T47D (cell line): ENCODE measurements around the gene SWAP70.
A peak's percentile ranks its signal among the peaks of the same experiment; 100 is the strongest.
"Not testable (repeated sequence)": the region's sequence is repeated elsewhere in the genome, so short reads cannot be mapped to it uniquely, and the experiment has no call there.

ENCODE experiments used
- DNase-seq, 2 experiments: peaks; one replicate each; pipeline versions ENCODE4 v3.0.0 to v3.0.0-alpha.2; 2011 to 2012; ENCODE audit warnings: low read depth in 1 of 2, low spot score in 1 of 2
- JUND ChIP-seq: IDR thresholded peaks from 2 replicates; pipeline ENCODE4 v1.6.1; 2012; ENCODE audit warnings: low read depth
- in situ Hi-C: cut with HindIII; loops from 2 replicates; pipeline ENCODE4 v1.10.0; 2016; ENCODE audit warnings: low sequenced_read_pairs, low pct_unique_long_range_greater_than_20kb

SWAP70 gene

DNA sequence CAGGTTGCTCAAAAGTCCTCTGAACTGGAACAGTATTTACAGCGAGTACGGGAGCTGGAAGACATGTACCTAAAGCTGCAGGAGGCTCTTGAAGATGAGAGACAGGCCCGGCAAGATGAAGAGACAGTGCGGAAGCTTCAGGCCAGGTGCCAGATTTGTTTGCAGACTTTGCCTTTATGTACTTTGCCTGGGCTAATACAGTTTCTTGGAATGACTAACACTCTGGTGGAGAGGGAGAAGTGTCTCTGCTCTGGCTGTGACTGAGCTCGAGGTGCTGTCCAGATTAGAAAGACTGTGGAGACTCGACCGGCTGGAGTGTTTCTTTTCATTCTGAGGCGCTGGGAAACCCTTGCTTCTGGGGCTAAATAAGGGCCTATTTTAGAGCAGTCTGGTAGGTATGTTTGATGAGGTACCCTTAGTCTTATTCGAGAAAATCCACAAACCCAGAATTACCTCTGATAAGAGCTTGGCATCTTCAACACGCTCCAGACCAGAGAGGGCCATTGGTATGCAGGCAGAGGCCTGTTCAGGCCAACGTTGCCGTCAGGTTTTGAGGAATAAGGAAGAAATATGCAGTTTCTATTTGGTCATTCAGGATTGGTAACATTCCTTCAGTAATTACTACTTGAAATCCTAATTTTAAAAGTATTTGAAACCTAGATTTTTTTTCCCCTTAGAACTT is 76.5 kb downstream of the SWAP70 start:
- in situ Hi-C loops = loop anchor here (25.0 kb wide), 1 partner anchor 153 kb away; no protein-coding TSS in a partner anchor
- peak in 1 of 2 experiments; percentile 72 for DNase-seq
- TF ChIP-seq JUND = no peak

DNA sequence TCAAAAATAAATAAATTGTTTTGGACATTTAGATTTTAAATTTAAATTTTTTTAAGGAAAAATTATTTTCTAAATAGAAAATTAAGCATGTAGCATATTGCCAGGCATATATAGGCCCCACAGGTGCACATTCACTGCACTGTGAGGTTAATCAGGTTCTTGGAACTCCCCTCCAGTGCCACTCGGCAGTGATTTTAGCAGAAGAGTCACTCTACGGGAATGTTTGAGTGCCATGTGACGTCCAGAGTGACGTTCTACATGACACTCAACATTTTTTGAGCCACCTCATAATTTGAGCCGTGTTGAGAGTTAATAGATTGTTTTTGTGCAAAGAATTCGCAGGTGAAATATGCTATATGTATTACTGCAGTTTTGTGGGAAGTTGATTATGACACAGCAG is 77.4 kb downstream of the SWAP70 start:
- in situ Hi-C loops = loop anchor here (25.0 kb wide), 1 partner anchor 154 kb away; no protein-coding TSS in a partner anchor

DNA sequence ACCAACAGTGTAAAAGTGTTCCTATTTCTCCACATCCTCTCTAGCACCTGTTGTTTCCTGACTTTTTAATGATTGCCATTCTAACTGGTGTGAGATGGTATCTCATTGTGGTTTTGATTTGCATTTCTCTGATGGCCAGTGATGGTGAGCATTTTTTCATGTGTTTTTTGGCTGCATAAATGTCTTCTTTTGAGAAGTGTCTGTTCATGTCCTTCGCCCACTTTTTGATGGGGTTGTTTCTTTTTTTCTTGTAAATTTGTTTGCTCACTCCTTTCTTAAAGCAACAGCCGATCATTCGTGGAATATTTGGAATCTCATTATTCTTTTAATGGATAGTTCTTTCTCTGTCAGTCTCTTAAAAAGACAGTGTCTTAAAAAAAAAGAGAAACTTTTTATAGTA is 79.6 kb downstream of the SWAP70 start:
- in situ Hi-C loops = loop anchor here (25.0 kb wide), 1 partner anchor 156 kb away; no protein-coding TSS in a partner anchor
- DNase-seq = not testable (repeated sequence)

More for the DNA sequence above, 77.4 kb downstream of the SWAP70 start:
- no peak for TF ChIP-seq JUND
- DNase-seq = no peak

DNA sequence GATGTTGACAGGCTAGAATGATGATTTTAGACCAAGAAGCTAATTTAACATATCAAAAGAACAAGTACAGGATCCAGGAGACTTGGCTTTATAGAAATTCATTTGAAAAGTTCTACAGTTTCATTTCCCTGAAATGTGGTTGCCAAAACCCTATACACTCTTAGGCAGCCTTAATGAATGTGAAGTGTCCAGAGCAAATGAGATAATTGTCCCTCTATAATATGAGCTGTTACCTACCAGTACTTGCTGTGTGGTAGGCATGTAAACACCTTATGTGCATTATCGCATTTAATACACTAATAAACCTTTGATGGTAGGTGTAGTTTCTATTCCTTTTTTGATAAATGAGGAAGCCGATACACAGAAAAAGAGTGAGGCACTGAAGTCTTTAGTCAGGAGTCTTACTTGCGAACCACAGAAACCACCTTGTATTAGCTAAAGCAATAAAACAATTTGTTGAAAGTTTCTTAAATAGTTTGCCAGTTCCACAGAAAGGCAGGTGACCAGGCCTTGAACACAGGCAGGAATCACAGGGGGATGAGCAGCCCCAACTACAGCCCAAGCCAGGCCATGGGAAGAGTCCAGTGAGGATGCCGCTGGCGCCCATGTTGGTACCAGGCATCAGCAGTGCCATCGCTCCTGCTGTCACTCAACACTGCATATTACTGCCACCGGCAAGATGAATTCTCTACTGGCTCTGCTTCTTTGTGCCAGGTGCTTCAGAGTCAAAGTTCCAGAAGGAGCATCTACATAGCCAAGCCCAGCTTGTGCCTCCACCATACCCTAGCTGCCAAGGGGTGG is 81.7 kb downstream of the SWAP70 start:
- in situ Hi-C loops = loop anchor here (25.0 kb wide), 1 partner anchor 158 kb away; no protein-coding TSS in a partner anchor
- no peak for DNase-seq
- no peak for TF ChIP-seq JUND

DNA sequence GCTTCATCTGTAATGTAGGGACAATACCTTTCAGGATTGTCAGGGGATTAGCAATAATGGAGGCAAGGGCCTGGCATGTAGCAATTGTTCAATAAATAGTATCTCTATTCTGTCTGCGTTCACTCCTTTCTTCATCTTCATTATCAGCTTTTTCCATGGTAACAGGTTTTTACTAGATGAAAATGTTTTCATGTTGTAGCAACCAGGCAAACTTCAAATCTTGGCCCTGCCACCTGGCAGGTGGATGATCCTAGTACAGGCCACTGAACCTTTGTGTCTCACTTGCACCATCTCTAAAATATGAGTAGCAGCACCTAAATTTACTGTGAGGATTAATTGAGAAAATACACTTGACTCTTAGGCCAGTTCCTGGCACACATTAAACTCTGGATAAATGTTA is 83.4 kb downstream of the SWAP70 start:
- no peak for DNase-seq
- in situ Hi-C loops = loop anchor here (25.0 kb wide), 1 partner anchor 160 kb away; no protein-coding TSS in a partner anchor
- TF ChIP-seq JUND = no peak

DNA sequence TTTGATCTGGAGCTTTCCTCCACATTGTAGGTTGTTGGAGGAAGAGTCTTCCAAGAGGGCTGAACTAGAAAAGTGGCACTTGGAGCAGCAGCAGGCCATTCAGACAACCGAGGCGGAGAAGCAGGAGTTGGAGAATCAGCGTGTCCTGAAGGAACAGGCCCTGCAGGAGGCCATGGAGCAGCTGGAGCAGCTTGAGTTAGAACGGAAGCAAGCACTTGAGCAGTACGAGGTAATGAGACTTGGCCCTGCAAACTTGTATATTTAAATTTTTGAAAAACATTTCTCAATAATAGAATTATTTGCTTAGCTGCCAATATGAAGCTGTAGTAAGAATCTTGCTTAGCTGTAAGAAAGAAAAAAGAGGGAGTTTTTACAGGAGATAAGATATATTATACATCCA is 84.0 kb downstream of the SWAP70 start:
- DNase-seq = no peak
- in situ Hi-C loops = loop anchor here (25.0 kb wide), 1 partner anchor 161 kb away; no protein-coding TSS in a partner anchor
- TF ChIP-seq JUND = no peak

DNA sequence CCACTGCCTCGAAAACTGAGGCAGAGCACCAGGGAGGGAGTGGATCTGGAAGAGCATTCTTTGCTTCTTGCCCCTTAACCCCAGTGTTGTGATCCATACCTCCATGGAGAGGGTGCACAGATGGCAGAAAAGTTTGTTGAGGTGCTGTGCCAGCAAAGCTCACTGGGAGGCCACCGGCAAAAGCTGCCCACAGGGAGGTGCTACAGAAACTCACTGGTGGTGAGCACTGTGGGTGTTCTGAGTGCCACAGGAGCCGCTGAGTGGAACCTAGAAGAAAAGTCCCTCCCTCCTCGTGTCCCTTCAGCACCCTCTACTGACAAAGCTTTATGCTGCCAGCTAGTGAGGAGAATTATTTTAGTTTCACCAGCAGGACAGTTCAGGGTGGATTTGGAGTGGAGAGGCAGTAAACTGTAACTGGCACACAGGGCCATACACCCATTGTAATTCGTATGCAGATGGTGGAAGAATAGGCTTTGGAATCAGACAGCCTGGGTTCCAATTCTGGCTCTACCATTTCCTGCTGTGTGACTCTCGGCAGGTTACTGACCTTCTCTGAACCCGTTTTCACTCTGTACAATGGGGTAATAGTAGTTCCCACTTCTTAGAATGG is 84.6 kb downstream of the SWAP70 start:
- DNase-seq = peak; percentile 44 to 90

DNA sequence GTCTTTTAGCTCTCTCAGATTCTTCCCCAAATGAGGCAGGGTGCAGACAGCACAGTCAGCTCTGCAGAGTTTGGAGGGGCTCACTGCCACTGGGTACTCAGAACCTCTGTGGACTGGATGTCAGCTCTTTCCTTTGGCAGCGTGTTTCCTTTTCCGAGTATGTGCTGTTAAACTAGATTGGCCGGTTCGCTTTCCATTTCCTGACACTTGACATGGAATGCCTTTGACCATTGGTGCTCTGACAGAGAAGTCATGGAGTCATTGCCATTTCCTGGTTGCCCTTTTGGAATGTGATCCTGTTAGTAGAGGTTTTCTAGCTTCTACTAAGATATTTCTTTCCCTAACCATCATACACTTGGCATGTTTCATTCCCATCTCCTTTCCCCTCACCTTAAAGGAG is 86.7 kb downstream of the SWAP70 start:
- in situ Hi-C loops = no loop called here
- DNase-seq = peak in 1 of 2 experiments; percentile 89
- no peak for TF ChIP-seq JUND

More for the DNA sequence above, 84.6 kb downstream of the SWAP70 start:
- TF ChIP-seq JUND = no peak
- in situ Hi-C loops = loop anchor here (25.0 kb wide), 1 partner anchor 161 kb away; no protein-coding TSS in a partner anchor

DNA sequence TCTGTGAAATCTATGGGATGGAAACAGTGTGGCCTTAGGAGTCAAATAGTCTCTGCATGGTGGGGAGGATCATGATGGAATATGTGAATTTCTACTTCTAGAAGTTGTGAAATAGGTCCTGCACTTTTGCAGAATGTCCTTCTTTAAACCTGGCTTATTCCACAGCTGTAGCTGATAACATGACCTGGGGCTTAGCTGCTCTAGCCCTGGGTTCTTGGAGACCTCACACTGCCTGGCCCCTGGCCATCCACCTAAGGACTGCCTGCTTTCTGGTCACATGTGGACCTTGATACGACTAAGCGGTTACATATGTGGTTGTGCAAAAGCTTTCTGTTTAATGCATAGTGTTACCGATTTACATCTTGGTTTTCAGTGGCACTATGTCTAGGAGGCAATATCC is 88.2 kb downstream of the SWAP70 start:
- TF ChIP-seq JUND = no peak
- no peak for DNase-seq
- in situ Hi-C loops = no loop called here

DNA sequence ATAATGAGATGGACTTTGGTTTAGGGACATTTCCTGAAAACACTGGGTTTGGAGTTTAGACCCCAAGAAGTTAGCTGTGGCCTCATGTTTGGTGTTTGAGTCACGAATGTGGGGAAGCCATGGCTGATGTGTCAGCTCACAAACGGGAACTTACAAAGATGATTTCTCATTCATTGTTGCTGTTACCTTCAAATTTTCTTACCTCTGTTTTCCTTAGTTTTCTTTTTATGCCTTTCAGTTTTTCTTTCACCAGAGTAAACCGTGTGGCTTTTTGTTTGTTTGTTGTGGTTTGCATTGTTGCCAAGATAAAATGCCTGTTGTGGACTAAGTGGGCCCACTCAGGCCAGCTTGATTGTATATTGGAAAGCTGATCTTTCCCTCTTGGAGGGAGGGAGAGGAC is 89.1 kb downstream of the SWAP70 start:
- no peak for DNase-seq
- in situ Hi-C loops = no loop called here
- no peak for TF ChIP-seq JUND

DNA sequence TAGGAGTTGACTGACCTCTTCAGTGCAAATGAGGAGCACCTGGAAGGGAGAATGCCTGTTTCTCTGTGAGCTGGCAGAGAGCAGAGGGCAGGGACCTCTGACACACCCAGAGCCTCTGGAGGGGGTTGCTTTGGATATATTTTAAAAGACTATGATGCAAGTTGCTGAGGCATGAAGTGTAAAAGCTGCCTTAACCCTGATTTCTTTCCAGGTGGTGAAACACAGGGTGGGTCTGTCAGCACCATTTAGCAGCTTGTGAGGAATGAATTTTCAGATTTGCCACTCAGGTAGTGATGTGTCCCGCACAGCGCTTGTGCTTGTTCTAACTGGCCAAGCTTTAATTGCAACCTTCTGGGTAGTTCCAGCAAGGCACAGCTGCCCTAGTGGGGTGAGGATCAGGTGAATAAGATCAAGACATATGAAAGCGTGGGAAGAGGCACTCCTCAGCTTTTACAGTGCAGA is 90.2 kb downstream of the SWAP70 start:
- DNase-seq = no peak
- in situ Hi-C loops = no loop called here
- TF ChIP-seq JUND = no peak

DNA sequence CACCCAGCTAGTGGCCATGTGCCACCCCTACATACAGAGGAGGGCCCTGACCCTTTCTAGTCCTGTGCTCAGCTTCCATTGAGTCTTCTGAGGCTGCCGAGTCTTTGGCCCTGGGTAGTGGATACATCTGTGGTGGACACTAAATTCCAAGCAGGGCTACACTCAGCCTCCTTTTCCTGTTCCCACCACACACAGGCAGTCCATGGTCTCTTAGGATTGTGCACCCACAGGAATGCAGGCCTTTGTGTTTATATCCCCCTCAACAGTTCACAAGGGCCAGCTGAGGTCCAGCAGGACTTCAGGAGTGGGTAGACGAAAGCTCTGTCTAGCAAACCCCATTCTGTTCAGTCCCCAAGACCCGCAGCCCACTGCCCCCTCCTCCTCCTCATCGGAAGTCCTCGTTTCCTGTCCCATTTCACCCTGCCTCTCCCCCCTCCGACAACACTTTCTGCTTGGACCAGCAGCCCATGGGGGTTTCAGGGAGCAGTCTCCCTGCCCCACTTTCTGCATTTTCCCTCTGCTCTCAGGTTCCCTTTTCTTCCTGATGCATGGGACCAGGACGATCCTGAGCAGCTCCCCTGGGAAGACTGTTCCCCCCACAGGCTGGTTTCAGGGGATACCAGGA is 91.8 kb downstream of the SWAP70 start:
- in situ Hi-C loops = no loop called here
- TF ChIP-seq JUND = no peak
- no peak for DNase-seq

DNA sequence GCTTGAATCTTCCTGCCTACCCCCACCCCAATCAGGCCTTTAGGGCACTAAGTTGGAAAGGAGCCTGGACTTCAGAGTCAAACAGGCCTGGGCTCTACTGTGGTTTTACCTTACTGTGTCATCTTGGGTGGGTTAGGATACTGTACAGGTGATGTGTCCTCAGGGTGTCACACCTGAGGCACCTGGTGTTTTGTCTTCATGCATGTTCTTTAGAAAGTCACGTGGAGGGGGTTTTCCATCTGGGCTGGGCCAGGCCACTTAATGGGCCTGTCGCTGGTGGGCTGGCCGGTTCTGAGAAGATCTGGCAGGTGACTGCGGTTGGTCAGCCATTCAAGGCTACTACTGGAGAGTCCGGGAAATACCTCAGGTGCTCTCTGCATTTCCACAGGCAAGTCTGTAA is 92.6 kb downstream of the SWAP70 start:
- in situ Hi-C loops = no loop called here
- no peak for TF ChIP-seq JUND
- DNase-seq = no peak
